HepG2 (cell line): ENCODE results near the gene ARAP3.

ENCODE experiments used
- RCOR2 ChIP-seq: IDR thresholded peaks from 2 replicates; pipeline ENCODE4 v1.6.1; 2016; ENCODE audit warnings: missing biosample characterization, missing genetic modification reagents
- REL ChIP-seq: sonication (generic); formaldehyde crosslinking; conservative IDR thresholded peaks from 2 replicates; pipeline ENCODE4 v1.8.0; 2022; ENCODE audit warnings: mild to moderate bottlenecking, missing genetic modification reagents, moderate library complexity
- YY1 ChIP-seq: IDR thresholded peaks from 2 replicates; pipeline ENCODE4 v1.6.1; 2011; ENCODE audit warnings: low read length, low read depth, moderate library complexity, mild to moderate bottlenecking; ENCODE audit not compliant: insufficient read depth, insufficient replicate concordance

GRCh38 chr5:141638771-141639170, 43.3 kb downstream of the ARAP3 start:
- TF ChIP-seq YY1 (no peak), REL (CRISPR knock-in tag) (no peak), RCOR2 (CRISPR knock-in tag) (no peak)
